Activated CD4-positive, alpha-beta T cell treated with anti-CD3 and anti-CD28 coated beads for 36 hours (primary cell): ENCODE results near the gene XPOT. TPM values are rescaled to one million over a fixed set of nuclear protein-coding genes. Genes with fewer than 3 reads are reported as not detected.

ENCODE experiments used
- ATAC-seq: fragments of 200-7000 bp; cut with Tn5 transposase; one replicate; pipeline ENCODE4 v1.10.0; 2021; ENCODE audit warnings: mild to moderate bottlenecking, moderate library complexity
- CTCF ChIA-PET: fragments of 350-600 bp; sonication (Branson Sonifier 250); formaldehyde crosslinking; loops from one replicate; lab custom pipeline; 2021; ENCODE audit warnings: antibody characterized with exemption; lab: Charles Lee
- POLR2A ChIA-PET: fragments of 350-600 bp; sonication (Branson Sonifier 250); formaldehyde crosslinking; loops from one replicate; lab custom pipeline; 2021; ENCODE audit warnings: antibody characterized with exemption, inconsistent platforms; lab: Charles Lee
- DNase-seq: peaks from one replicate; pipeline ENCODE4 v3.0.0-alpha.2; 2020
- H3K27ac Mint-ChIP-seq: one replicate; pipeline ENCODE4 v1.8.0; 2021; ENCODE audit warnings: mixed read lengths
- H3K27me3 Mint-ChIP-seq: one replicate; pipeline ENCODE4 v1.8.0; 2021; ENCODE audit warnings: mixed read lengths
- H3K36me3 Mint-ChIP-seq: one replicate; pipeline ENCODE4 v1.8.0; 2021; ENCODE audit warnings: low read depth, mixed read lengths
- H3K4me1 Mint-ChIP-seq: one replicate; pipeline ENCODE4 v1.8.0; 2021; ENCODE audit warnings: mixed read lengths
- H3K4me3 Mint-ChIP-seq: one replicate; pipeline ENCODE4 v1.8.0; 2021; ENCODE audit warnings: mild to moderate bottlenecking, moderate library complexity, mixed read lengths
- H3K9me3 Mint-ChIP-seq: one replicate; pipeline ENCODE4 v1.8.0; 2021; ENCODE audit warnings: low read depth, mixed read lengths
- intact Hi-C, 2 experiments: fragments of 100-400 bp; cut with DNase I in 1 of 2; cut with micrococcal nuclease in 1 of 2; formaldehyde crosslinking; loops; one replicate each; pipeline versions ENCODE4 v1.14.2 to v1.15.1; 2022 to 2024; cut with DNase I, micrococcal nuclease
- total RNA-seq, 2 experiments: library from RNA; stranded (reverse); gene quantifications; one replicate each; pipeline ENCODE4 v1.2.3, GENCODE V29; 2021

The XPOT gene
- total RNA-seq, 2 experiments from 2014 or later: 179 to 187 TPM

DNA sequence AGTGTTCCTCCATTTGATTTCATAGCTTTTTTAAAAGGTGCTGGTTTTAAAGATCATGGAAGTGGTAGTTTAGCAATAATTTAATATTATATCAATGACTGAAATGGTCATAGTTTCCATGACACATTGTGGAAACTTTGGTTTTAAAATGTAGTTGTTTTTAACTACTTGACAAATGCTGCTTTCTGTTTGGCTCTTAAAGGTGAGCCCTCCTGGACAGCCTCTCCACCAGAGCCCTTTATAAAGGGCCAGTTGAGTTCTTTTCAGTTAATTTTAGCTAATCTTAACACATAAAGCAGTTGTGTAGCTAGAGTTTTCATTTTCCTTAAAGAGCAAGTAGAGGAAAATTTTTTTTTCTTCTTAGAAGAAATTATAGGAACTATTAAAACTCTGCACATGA is 14.0 kb downstream of the XPOT start:
- H3K4me3 Mint-ChIP-seq: no peak overlapping the region
- POLR2A ChIA-PET: no interaction called here

DNA sequence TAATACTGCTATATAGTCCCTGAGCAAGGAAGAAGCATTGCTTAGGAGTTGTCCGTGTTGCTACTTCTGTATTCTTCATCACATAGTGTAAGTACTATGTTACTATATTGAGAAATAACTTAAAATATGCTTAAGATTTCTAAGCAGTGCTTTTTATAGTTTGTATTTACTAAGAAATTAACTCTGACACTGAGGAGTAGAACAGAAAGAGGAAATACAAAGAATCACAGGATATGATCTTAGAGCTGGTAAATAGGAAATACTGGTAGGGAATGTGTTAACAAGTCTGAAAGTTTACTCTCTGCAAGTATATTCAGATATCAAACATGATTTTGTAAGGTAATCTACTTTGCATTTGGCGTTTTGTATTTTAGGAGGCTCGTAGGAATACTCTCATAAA is 15.5 kb downstream of the XPOT start:
- ATAC-seq: no peak
- Mint-ChIP-seq H3K9me3 (no peaks in the 10 kb centered on the region), H3K27ac (no peak overlapping the region), H3K36me3 (peaks cover 71% of the 10 kb centered on the region), H3K4me1 (peaks cover 11% of the 10 kb centered on the region), H3K27me3 (no peaks in the 10 kb centered on the region), H3K4me3 (no peak overlapping the region)
- POLR2A ChIA-PET: no interaction called here
- DNase-seq: no peak
- intact Hi-C loops: no loop called here
- CTCF ChIA-PET: no interaction called here

More for the DNA sequence above, 14.0 kb downstream of the XPOT start:
- peaks cover 11% of the 10 kb centered on the region for H3K4me1 Mint-ChIP-seq
- H3K9me3 Mint-ChIP-seq: no peaks in the 10 kb centered on the region
- H3K27me3 Mint-ChIP-seq: no peaks in the 10 kb centered on the region
- ATAC-seq: no peak
- intact Hi-C loops: no loop called here
- no peak for DNase-seq
- no peak overlapping the region for H3K27ac Mint-ChIP-seq
- CTCF ChIA-PET: interaction anchor here (1.3 kb wide), 2 partner anchors 19 to 31 kb away, joined by 3 to 4 read pairs; no protein-coding TSS in a partner anchor
- H3K36me3 Mint-ChIP-seq: peaks cover 62% of the 10 kb centered on the region

DNA sequence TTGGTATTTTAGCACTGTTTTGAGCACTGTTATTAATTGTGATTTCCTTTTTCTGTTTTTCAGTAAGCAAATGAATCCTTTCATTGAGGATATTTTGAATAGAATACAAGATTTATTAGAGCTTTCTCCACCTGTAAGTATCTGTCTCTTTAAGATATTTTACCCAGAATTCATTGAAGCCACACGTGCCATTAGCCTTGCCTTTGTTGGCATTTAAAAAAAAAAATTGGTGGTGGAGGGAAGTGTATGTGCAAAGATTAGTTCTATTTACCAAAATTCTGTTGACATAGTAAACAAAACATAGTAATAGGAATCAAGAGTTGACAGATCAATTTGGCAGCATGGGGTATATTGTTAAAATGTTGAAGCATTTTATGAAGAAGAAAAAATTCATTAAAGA is 23.8 kb downstream of the XPOT start:
- DNase-seq: no peak
- no peak overlapping the region for H3K4me3 Mint-ChIP-seq
- peaks cover 83% of the 10 kb centered on the region for H3K36me3 Mint-ChIP-seq
- intact Hi-C loops: no loop called here
- H3K4me1 Mint-ChIP-seq: no peaks in the 10 kb centered on the region
- ChIA-PET POLR2A (no interaction called here), CTCF (interaction anchor here (0.7 to 1.0 kb wide), 2 partner anchors 14 to 26 kb away, joined by 3 to 4 read pairs; no protein-coding TSS in a partner anchor)
- H3K9me3 Mint-ChIP-seq: no peaks in the 10 kb centered on the region
- no peak for ATAC-seq
- H3K27ac Mint-ChIP-seq: no peak overlapping the region
- H3K27me3 Mint-ChIP-seq: no peaks in the 10 kb centered on the region

GRCh38 chr12:64428956-64429355 is 24.8 kb downstream of the XPOT start:
- POLR2A ChIA-PET: no interaction called here
- intact Hi-C loops: no loop called here
- CTCF ChIA-PET: interaction anchor here (0.7 kb wide), 1 partner anchor 10 kb away, joined by 3 read pairs; no protein-coding TSS in a partner anchor
- ATAC-seq (no peak), DNase-seq (no peak)
- Mint-ChIP-seq H3K36me3 (peaks cover 80% of the 10 kb centered on the region), H3K27ac (no peak overlapping the region), H3K4me3 (no peak overlapping the region), H3K9me3 (no peaks in the 10 kb centered on the region), H3K27me3 (no peaks in the 10 kb centered on the region), H3K4me1 (no peaks in the 10 kb centered on the region)

- intact Hi-C loops: no loop called here
- ChIA-PET POLR2A (no interaction called here), CTCF (interaction anchor here (0.8 to 1.3 kb wide), 3 partner anchors 17 to 250 kb away, joined by 3 read pairs; no protein-coding TSS in a partner anchor)
- no peak for ATAC-seq
- Mint-ChIP-seq H3K4me3 (no peak overlapping the region), H3K36me3 (peaks cover 77% of the 10 kb centered on the region), H3K9me3 (no peaks in the 10 kb centered on the region), H3K27me3 (no peaks in the 10 kb centered on the region), H3K27ac (no peak overlapping the region), H3K4me1 (no peaks in the 10 kb centered on the region)
- no peak for DNase-seq
Observed at GRCh38 chr12:64430886-64431285, 26.7 kb downstream of the XPOT start.

DNA sequence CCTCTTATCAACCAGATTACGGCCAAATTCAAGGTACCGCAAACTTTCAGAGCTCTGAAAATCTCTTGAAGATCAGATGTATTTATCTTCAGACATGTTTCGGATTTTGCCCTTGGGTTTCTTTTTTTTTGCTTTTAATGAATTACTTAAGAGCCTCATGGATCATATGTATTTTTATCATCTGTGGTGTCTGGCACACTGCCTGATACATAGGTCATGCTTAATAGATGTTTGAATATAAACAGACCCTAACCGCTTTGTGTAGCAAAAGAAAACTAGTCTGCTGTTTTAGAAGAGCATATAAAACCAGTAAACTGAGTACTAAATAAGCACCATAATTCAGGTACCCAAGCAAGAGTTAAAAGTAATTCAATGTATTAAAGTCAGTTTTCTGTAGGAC is 27.6 kb downstream of the XPOT start:
- Mint-ChIP-seq H3K9me3 (no peaks in the 10 kb centered on the region), H3K27ac (no peak overlapping the region), H3K4me3 (no peak overlapping the region), H3K27me3 (no peaks in the 10 kb centered on the region), H3K36me3 (peaks cover 73% of the 10 kb centered on the region), H3K4me1 (no peaks in the 10 kb centered on the region)
- ChIA-PET CTCF (interaction anchor here (0.7 to 1.3 kb wide), 3 partner anchors 16 to 249 kb away, joined by 3 to 4 read pairs (median 3); no protein-coding TSS in a partner anchor), POLR2A (no interaction called here)
- intact Hi-C loops: no loop called here
- no peak for DNase-seq
- no peak for ATAC-seq

DNA sequence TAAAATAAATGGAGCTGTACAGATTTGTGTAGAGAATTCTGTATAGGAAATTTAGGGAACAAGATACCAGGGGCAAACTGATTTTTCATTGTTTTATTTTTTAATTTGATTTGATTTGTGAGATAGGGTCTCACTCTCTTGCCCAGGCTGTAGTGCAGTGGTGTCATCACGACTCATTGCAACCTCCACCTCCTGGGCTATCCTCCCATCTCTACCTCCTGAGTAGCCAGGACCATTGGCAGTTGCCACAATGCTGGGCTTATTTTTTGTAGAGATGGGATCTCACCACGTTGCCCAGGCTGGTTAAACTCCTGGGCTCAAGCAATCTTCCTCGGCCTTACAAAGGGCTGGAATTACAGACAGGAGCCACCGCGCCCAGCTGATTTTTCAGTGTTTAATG is 29.7 kb downstream of the XPOT start:
- CTCF ChIA-PET: no interaction called here
- ATAC-seq (no peak), DNase-seq (no peak)
- Mint-ChIP-seq H3K4me1 (no peaks in the 10 kb centered on the region), H3K9me3 (no peaks in the 10 kb centered on the region), H3K27ac (no peak overlapping the region), H3K4me3 (no peak overlapping the region), H3K27me3 (no peaks in the 10 kb centered on the region), H3K36me3 (peaks cover 72% of the 10 kb centered on the region)
- POLR2A ChIA-PET: no interaction called here
- intact Hi-C loops: no loop called here

DNA sequence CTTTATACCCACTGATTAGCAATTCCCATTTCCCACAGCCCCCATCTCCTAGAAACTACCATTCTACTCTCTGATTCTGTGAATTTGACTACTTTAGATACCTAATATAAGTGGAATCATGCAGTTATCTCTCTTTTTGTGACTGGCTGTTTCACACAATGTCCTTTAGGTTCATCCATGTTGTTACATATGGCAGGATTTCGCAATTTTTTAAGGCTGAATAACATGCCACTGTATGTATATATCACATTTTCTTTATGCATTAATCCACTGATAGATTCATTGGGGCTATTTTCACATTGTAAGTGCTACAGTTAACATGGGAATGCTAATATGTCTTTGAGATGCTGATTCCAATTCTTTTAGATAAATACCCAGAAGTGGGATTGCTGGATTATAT is 35.9 kb downstream of the XPOT start:
- no peak for ATAC-seq
- peaks cover 61% of the 10 kb centered on the region for H3K36me3 Mint-ChIP-seq
- ChIA-PET POLR2A (no interaction called here), CTCF (interaction anchor here (1.0 kb wide), 1 partner anchor 10 kb away, joined by 3 read pairs; no protein-coding TSS in a partner anchor)
- no peak overlapping the region for H3K27ac Mint-ChIP-seq
- H3K4me1 Mint-ChIP-seq: peaks cover 8% of the 10 kb centered on the region
- H3K9me3 Mint-ChIP-seq: no peaks in the 10 kb centered on the region
- H3K27me3 Mint-ChIP-seq: no peaks in the 10 kb centered on the region
- DNase-seq: no peak
- intact Hi-C loops: no loop called here
- H3K4me3 Mint-ChIP-seq: no peak overlapping the region

DNA sequence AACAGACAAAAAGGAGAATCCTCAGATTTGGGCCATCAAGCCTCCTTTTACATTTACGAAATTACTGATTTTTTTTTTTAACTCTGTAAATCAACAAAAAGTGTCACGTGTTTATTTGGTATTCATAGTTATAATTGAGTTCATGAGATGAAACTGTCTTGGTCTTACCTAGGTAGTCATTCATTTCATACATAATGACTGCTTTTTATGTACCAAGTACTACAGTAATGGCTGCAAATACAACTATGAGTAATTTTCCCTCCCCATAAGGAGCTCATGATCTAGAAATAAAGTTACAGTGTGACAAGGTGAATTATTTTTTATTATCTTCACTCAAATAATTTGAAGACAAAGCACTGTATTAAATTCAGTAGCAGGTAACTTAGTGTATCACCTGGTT is 41.3 kb downstream of the XPOT start:
- ChIA-PET CTCF (interaction anchor here (0.7 to 1.3 kb wide), 3 partner anchors 11 to 34 kb away, joined by 3 to 4 read pairs (median 3); no protein-coding TSS in a partner anchor), POLR2A (interaction anchor here (0.7 kb wide), 1 partner anchor 15 kb away, joined by 9 read pairs; no protein-coding TSS in a partner anchor)
- H3K4me1 Mint-ChIP-seq: peaks cover 29% of the 10 kb centered on the region
- intact Hi-C loops: no loop called here
- ATAC-seq: peak; percentile 72
- peaks cover 61% of the 10 kb centered on the region for H3K36me3 Mint-ChIP-seq
- H3K4me3 Mint-ChIP-seq: no peak overlapping the region
- H3K9me3 Mint-ChIP-seq: no peaks in the 10 kb centered on the region
- no peaks in the 10 kb centered on the region for H3K27me3 Mint-ChIP-seq
- DNase-seq: no peak
- H3K27ac Mint-ChIP-seq: no peak overlapping the region

GRCh38 chr12:64446295-64446694 is 42.1 kb downstream of the XPOT start:
- ChIA-PET CTCF (no interaction called here), POLR2A (no interaction called here)
- intact Hi-C loops: no loop called here
- peaks cover 54% of the 10 kb centered on the region for H3K36me3 Mint-ChIP-seq
- peaks cover 37% of the 10 kb centered on the region for H3K4me1 Mint-ChIP-seq
- no peaks in the 10 kb centered on the region for H3K27me3 Mint-ChIP-seq
- no peak overlapping the region for H3K4me3 Mint-ChIP-seq
- H3K27ac Mint-ChIP-seq: peak overlapping the region; percentile 4
- ATAC-seq (no peak), DNase-seq (no peak)
- no peaks in the 10 kb centered on the region for H3K9me3 Mint-ChIP-seq

DNA sequence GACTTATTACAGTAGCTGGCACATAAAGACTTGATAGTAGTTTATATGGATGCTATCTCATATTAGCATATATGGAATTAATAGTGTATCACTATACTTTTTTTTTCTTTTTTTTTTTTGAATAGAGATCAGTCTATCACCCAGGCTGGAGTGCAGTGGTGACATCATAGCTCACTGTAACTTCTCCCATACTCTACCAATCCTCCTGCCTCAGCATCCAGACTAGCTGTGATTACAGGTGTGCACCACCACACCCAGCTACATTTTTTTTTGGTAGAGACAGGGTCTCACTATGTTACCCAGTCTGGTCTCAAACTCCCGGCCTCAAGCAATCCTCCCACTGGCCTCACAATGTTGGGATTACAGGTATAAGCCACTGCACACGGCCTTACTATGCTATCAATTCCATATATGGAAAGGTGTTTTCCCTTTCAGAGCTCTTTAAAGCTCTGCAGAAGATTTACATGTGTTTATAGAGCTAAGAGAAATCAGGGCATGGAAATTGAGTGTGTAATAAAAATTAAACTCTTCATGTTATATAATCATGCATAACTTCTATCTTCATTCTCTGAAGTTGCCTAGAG is 46.0 kb downstream of the XPOT start:
- ATAC-seq (no peak), DNase-seq (no peak)
- POLR2A ChIA-PET: interaction anchor here (1.1 kb wide), 1 partner anchor 40 kb away, joined by 4 read pairs; no protein-coding TSS in a partner anchor
- CTCF ChIA-PET: interaction anchor here (0.6 to 1.5 kb wide), 3 partner anchors 9 to 99 kb away, joined by 3 to 4 read pairs (median 3); no protein-coding TSS in a partner anchor
- peak overlapping the region; percentile 44 for H3K4me3 Mint-ChIP-seq
- H3K4me1 Mint-ChIP-seq: peaks cover 45% of the 10 kb centered on the region
- peaks cover 35% of the 10 kb centered on the region for H3K36me3 Mint-ChIP-seq
- H3K27me3 Mint-ChIP-seq: no peaks in the 10 kb centered on the region
- no peaks in the 10 kb centered on the region for H3K9me3 Mint-ChIP-seq
- H3K27ac Mint-ChIP-seq: no peak overlapping the region
- intact Hi-C loops: loop anchor here (5.0 kb wide), 4 partner anchors 228 to 668 kb away; partner anchors contain the start of gene KICS2 (in 1 of the 2)
